GM19455 (cell line): Measurements from ENCODE around the gene GCSAML.
"Not testable (repeated sequence)": the region's sequence is repeated elsewhere in the genome, so short reads cannot be mapped to it uniquely, and the experiment has no call there.

Source experiments
- ATAC-seq: cut with Tn5 transposase; IDR thresholded peaks from one replicate; pipeline ENCODE4 v1.9.1; 2021; ENCODE audit not compliant: unreplicated experiment

The GCSAML gene

GRCh38 chr1:247548769-247549182 lies at the start of gene GCSAML:
TSS of gene GCSAML (plus strand) at chr1:247549134. CDS start at chr1:247549192, 58 bp downstream.
- ATAC-seq = no peak

GRCh38 chr1:247500865-247501264 lies 48.1 kb upstream of the GCSAML start:
- no peak for ATAC-seq

- no peak for ATAC-seq
Measured at GRCh38 chr1:247506831-247507230, 42.1 kb upstream of the GCSAML start.

- no peak for ATAC-seq
Measured at GRCh38 chr1:247517795-247518612, 30.9 kb upstream of the GCSAML start.

- ATAC-seq = no peak
Measured at GRCh38 chr1:247518613-247518891, 30.4 kb upstream of the GCSAML start.

GRCh38 chr1:247521886-247522285 lies 27.0 kb upstream of the GCSAML start:
- ATAC-seq = not testable (repeated sequence)

- ATAC-seq = no peak
Measured at GRCh38 chr1:247528812-247529474, 20.0 kb upstream of the GCSAML start.

- no peak for ATAC-seq
Measured at GRCh38 chr1:247529771-247530355, 19.1 kb upstream of the GCSAML start.

- no peak for ATAC-seq
Measured at GRCh38 chr1:247530785-247531184, 18.1 kb upstream of the GCSAML start.

- ATAC-seq = no peak
Measured at GRCh38 chr1:247531937-247532336, 17.0 kb upstream of the GCSAML start.

- no peak for ATAC-seq
Measured at GRCh38 chr1:247535402-247535801, 13.5 kb upstream of the GCSAML start.

GRCh38 chr1:247536340-247536739 lies 12.6 kb upstream of the GCSAML start, which contains the start of gene OR2C3:
TSS of gene OR2C3 (minus strand) at chr1:247536440. CDS start at chr1:247532511, 3,929 bp downstream.
- ATAC-seq = no peak

GRCh38 chr1:247538561-247538960 lies 10.4 kb upstream of the GCSAML start:
- no peak for ATAC-seq

GRCh38 chr1:247539215-247539614 lies 9.7 kb upstream of the GCSAML start:
- ATAC-seq = no peak

- no peak for ATAC-seq
Measured at GRCh38 chr1:247540581-247540980, 8.4 kb upstream of the GCSAML start.

- ATAC-seq = no peak
Measured at GRCh38 chr1:247542811-247543210, 6.1 kb upstream of the GCSAML start.

- ATAC-seq = no peak
Measured at GRCh38 chr1:247548092-247548491, 842 bp upstream of the GCSAML start.

- no peak for ATAC-seq
Measured at GRCh38 chr1:247551721-247552120, 2.8 kb downstream of the GCSAML start.

GRCh38 chr1:247552231-247552630 lies 3.3 kb downstream of the GCSAML start:
- ATAC-seq = no peak

- no peak for ATAC-seq
Measured at GRCh38 chr1:247557926-247558674, 9.2 kb downstream of the GCSAML start.

GRCh38 chr1:247561711-247562110 lies 12.8 kb downstream of the GCSAML start:
- ATAC-seq = no peak
